ENCODE measurements around the gene ARHGEF10L.
"Not testable (repeated sequence)": the region's sequence is repeated elsewhere in the genome, so short reads cannot be mapped to it uniquely, and the experiment has no call there.

The ARHGEF10L gene

DNA sequence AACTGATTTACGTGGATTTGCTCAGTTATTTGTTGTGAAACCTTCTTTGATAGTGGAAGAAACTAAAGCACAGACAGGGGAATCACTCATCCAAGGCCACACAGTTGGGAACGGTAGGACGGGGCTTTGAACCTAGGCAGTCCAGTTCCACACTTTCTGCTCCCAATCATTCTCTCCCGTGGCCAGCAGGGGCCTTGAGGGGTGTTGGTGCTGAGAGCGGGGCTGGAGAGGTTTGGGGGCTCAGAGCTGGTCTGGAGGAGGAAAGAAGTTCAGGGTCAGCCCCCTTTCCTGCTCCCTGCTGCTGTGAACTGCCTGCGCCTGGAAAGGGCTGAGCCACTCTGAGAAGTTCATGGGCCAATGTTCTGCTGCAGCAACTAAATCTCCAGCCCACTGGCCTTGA, 184.2 kb downstream of the ARHGEF10L start:
- DNase-seq: no peak

DNA sequence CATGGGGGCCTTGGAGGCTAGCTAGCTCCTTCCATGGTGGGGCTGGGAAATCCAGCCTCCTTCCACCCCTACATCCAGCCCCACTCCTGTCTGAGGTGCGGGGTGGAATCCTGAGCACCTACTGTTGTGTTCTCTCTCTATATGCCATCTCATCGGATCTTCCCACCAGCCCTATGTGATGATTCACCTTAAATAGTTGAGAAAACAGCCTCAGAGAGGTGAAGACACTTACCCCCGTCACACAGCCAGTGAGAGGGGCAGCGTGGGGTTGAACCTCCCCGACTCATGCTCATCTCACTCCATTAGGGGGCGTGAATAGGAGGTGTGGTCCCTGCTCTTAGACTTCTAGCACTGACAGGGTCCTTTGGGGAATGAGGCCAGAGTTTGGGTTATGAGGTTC, 184.7 kb downstream of the ARHGEF10L start:
- DNase-seq: no peak

DNA sequence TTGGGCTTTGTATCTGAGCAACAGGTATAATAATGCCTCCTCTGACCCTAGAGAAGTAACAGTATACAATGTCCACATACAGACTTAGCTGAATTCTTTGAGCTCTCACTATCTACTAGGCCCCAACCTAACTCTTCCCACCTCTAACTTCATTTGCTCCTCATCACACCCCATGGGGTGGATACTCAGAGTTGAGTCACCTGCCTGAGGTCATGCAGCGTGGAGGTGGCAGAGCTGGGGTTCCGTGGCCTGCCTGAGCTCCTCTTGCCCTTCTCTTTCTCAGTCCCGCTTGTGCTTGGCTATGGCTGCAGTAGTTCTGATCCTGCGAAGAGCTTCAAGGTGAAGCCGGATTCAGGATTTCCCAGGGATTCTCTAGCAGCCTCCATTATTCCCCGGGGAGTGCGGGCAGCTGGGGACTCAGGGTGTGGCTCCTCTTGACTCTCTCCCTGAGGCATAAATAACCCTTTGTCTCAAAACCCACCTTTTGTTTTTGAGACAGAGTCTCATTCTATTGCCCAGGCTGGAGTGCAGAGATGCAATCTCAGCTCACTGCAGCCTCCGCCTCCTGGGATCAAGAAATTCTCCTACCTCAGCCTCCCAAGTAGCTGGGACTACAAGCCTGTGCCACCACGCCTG, 185.7 kb downstream of the ARHGEF10L start:
- DNase-seq: no peak

DNA sequence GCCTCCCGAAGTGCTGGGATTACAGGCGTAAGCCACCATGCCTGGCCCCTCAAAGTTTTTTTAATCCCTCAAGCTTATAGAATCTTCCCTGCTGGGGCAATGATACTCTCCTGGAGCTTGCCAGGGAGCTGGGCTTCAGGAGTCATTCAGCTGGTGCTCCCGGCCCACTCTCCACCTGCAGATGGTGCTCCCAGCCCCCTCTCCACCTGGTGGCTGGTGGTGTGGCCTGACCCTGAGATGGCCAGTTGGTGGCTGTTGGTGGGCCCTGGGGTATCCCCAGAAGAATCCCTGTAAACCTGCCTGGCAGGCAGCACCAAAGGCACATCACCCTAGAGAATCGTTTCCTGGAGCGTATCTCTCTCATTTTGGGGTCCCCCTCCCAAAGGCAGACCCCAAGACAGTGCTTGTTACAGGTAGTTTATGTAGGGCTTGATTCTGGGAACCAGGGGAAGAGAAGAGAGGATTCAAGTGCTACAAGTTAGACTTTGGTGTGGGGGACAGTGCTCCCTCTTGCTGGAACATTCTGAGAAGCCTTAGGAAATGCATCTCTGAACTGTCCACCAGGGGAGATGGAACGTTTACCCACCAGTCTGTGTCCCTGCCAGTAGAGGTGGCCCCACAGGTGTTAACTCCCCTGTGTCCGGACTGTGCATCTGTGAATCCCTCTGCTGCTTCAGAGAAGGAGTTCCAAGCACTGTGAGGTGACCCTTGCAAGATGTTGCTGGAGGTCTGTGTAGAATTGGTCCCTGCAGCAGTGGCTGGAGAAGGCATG, 186.5 kb downstream of the ARHGEF10L start:
- DNase-seq: no peak

DNA sequence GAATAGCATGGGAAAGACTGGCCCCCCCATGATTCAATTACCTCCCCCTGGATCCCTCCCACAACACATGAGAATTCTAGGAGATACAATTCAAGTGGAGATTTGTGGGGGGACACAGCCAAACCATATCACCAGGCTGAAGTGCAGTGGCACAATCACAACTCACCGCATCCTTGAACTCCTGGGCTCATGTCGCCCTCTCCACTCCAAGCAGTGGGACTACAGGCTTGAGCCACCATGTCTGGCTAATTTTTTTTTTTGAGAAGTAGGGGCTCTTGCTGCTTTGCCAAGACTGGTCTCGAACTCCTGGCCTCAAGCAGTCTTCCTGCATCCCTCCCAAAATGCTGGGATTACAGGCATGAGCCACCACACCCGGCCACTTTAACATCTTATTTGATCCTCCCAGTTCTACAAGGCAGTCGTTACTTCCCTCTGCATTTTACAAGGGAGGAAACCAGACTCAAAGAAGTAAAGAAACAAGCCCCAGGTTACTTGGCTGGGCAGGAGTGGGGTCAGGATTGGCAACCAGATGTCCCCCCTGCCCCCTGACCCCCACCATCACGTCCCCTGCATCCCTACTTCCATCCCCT, 188.7 kb downstream of the ARHGEF10L start:
- DNase-seq: no peak

DNA sequence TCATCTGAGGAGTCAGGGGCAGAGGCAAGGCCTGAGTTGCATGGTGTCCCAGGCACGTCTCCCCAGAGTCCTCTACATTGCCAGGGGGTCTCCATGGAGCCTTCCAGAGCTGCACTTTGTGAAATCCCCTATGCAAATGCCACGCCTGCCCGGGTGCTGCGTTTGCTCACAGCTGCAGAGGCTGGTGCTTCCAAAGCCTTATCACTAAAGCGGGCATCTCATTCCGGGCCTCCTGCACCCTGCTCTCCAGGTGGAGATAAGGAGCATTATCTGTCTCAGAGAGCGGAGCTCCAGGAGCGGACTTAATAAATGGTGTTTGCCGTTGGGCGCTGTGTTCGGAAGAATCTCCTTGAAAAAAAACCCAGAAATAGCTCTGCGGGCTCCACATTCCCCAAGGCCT, 189.8 kb downstream of the ARHGEF10L start:
- DNase-seq: no peak

DNA sequence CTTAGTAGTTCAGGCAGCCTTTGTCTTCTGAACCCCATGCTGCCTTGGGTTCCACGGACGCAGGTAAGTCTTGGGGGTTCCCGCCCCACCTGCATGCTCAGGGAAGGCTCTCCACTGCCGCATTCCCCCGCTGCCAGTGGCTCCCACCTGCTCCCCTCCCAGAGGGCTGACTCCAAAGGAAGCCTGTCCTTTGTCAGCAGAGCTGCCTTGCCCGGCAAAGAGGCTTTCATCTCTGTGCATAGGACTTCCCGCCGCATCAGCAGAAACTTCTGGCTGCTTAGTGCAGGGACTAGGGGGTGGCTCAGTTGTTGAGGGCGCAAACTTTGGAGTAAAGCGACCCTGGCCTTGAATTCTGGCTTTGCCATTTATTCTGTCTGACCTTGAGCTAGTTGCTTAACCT, 190.4 kb downstream of the ARHGEF10L start:
- no peak for DNase-seq

DNA sequence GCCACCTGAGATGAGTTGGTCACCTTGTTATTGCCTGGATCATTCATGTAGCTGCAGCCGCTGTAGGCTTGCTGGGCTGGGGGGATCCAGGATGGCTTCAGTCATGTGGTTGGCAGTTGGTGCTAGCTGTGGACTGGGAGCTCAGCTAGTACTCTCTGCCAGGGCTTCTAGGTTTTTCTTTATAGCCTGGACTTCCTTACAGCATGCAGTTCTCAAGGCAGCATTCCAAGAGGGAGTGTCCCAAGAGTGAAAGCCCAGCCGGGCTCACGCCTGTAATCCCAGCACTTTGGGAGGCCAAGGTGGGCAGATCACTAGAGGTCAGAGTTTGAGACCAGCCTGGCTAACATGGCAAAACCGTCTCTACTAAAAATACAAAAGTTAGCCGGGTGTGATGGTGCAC, 192.0 kb downstream of the ARHGEF10L start:
- no peak for DNase-seq

DNA sequence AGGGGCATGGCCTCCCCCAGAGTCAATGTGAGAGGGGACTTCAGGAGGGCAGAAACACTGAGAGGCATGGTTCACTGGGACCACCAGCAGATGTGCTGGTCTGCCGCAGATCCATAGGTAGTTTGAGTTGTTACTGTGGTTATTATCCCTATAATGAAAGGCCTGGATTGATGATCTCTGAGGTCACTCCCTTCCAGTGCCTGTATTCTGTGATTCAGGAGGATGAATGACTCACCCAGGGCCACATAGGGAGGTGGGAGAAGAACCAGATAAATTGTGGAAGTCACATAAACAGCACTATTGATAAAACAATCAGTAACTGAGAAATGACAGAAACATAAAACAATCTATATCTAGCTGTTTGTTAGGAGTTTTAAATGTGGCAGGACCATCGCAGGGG, 193.0 kb downstream of the ARHGEF10L start:
- DNase-seq: no peak

DNA sequence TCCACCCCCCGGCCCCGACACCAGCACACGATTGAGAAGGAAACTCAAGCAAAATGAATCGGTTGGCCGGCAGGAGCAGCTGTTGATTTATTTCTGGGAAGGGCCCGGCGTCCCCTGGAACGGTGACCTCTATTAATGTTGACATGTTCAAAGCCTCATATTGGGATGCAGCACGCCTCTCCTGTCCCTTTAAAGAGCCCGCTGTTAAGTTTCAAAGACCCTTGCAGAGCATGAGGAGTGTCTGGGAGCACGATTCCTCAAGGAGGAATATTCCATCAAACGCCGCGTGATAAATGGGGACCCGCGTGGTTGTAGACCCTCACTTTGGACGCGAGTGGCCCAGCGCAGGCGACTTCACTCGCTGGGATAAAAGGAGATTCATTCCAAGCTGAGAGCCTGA, 194.2 kb downstream of the ARHGEF10L start:
- no peak for DNase-seq

DNA sequence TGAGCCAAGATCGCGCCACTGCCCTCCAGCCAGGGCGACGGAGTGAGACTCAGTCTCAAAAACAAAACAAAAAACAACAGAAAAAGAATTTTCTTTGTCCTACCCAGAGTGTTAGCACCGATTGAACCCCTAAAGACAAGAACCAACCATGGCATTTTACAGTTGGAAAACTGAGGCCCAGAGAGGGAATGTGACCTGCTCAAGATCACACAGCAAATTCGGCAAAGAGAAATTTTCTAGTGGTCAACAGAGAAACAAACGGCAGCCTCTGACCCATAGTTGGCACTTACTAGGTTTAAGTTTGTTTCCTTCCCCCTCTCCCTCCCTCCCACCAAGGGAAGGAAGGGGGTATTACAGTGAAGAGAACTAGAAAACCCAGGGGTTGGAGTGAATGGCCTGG, 195.1 kb downstream of the ARHGEF10L start:
- DNase-seq: no peak

DNA sequence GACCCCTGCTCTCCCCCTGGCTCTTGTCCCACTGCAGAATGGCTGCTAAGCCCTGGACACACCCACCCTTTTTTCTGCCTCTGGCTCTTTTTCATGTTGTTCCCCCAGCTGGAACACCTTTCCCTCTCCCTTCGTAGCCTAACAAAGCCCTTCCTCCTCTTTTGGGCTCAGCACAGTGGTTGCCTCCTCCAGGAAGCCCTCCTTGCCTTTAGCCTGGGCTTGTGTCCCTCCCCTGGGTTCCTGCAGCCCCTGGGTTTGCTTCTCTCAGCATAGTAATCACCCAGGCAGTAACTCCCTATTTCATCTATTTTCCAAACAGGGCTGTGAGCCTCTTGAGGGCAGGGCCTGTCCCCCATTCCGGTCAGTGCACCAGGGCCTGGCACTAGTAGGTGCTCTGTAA, 195.8 kb downstream of the ARHGEF10L start:
- DNase-seq: no peak

DNA sequence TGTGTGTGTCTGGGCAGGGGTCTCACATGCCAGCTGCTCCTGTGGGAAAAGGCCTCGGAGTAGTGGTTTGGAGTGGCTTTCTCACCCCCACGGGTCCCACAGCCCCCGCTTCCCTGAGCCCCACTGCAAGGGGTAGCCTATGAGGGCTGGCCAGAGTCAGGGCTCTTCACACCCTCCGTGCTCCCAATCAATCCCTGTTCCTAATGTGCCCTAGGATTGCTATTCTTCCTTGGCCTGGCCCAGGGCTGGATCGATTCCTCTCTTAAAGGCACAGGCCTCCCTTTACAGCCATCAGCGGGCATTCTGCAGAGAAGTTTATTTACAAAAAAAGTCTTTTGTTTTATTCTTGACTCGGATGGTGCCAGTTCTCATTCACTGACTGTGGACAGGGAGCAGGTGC, 196.3 kb downstream of the ARHGEF10L start:
- no peak for DNase-seq

DNA sequence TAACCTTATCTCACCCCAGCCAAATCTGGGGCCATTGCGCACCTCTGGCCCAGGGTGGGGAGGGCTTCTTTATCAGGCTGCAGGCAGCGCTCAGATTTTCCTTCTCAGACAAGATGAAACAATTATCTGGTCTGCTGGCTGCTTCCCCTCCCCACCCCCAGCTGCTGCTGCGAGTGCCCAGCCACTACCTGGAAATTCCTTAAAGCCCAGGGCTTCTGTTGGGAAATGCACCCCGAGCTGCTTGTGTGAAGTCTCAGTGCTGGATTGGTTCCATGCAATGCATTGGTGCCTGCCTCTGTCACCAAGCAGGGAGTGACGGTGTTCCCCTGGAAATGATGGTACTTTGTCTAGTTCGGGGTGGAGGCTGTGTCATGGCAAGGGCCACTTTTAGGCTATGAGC, 197.1 kb downstream of the ARHGEF10L start:
- no peak for DNase-seq

DNA sequence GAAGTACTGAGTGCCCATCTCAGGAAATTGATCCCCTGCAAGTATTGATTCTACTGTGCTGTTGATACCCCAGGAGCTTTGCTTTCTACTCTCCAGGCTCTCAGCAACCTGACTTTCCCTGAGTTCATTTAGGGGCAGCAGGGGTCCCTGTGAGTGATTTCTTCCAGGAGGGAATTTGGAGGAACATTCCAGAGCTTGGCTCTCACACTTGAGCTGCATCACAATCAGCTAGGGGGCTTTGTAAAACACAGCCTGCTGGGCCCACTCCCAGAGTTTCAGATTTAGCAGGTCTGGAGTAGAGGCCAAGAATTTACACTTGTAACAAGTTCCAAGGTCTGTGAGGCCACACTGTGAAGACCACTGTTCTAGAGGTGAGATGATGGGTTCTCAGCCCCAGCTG, 199.6 kb downstream of the ARHGEF10L start:
- no peak for DNase-seq

DNA sequence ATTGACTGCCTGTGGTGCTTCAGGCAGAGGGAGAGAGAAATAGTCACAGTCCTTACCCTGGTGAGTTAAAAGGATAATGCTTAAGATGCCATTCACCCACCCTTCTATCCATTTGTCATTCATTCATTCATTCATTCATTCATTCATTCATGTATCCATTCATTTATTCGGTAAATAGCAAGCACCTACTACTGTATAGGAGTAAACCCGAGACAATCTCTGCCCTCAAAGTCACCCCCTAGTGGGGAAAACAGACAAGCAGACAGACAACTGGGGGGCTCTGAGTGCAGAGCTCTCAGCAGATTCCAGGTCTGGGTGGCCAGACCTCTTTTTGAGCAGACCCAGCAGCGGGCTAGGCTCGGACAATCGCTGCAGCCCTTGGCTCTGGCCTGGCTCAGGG, 201.6 kb downstream of the ARHGEF10L start:
- no peak for DNase-seq

DNA sequence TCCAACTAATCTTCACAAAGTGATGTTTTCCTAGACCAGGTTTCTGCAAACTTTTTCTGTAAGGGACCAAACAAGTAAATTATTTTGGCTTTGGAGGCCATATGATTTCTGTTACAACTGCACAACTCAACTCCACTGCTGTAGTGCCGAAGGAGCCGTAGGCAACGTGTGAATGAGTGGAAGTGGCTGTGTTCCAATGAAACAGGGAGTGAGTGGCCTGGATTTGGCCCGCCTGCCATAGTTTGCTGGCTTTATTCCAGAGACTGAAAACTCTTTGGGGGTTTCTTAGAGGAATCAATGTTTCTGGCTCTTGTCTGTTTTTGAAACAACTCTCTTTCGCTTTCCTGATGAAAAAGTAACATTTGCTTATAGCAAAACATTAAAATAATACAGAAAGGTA, 203.1 kb downstream of the ARHGEF10L start:
- no peak for DNase-seq

DNA sequence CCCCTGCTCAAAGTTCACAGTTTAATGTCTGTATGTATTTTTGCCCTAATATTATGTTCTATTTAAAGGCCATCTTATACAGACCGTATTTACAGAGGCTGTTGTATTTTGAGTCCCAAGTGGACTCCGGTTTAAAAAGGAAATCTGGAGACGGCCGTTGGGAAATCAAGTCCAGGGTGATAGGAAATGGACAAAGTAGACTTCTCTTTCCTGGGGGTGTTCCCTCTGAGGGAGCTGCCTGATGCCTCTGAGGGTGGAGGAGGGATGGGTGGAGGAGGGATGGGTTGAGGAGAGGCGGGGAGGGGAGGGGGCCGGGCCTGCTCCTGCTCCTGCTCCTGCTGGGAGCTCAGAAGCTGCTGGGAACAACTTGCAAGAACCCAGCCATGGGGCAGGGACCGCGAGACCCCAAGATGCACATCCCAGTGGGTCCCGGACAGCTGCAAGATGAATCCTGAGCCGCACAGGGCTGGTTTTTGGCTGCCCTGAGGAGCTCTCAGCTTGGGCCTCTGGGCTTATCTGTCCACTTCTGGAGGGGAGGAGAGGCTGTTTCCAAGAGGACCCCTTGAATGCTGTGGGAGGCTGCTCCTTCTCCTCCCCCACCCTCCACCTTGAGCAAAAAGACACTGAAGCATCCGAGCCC, 203.6 kb downstream of the ARHGEF10L start:
- DNase-seq: no peak

DNA sequence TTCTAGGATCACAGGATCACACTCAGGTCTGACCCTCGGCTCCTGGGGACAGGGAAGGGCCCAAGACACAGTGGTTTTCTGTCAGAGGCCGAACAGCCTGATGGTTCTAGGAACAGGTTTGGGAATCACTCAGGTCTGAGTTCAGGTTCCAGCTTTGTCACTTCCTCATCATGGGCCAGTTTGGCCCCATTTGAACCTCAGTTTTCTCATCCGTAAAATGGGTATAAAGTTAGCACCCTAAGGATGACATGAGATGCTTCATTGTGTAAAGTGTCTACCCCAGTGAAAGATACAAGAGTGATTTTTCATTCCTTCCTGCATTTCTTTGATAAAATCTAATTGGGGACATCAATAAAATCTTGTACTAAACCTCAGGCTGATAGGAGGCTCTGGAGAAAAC, 204.4 kb downstream of the ARHGEF10L start:
- DNase-seq: no peak

DNA sequence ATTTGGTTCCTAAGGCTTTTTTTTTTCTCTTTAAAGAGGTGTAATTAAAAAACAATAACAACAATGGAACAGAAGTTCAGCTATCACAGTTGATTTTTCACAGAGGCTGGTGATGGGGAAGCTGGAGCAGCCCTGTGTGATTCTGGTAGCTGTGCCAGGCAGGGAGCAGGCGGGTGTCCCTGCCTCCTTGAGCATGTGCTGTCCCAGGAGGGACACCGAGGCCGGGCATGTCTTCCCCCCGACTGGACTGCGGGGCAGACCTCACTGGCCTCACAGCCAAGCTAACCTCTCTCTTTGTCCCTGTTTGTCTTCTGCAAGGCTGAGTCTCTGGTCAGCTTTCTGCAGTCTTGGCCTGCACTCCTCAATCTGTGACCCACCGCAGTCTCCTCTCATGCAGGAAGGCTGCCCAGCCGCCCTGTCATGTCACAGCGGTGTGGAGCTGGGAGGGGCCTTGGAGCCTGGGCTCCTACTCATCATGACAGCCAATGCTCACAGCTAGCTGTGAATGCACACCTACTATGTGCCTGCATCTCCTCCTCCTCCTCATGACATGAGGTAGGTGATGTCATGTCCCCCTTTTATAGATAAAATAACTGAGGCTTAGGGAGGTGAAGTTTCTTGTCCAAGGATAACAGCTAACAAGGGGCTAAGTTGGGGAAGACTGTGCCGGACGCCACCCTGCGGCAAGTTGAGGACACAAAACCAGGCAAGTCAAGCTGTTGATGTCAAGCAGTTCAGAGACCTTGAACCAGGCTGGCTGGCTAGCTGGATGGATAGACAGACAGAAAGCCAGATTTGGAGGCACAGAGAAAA, 205.4 kb downstream of the ARHGEF10L start:
- DNase-seq: no peak

DNA sequence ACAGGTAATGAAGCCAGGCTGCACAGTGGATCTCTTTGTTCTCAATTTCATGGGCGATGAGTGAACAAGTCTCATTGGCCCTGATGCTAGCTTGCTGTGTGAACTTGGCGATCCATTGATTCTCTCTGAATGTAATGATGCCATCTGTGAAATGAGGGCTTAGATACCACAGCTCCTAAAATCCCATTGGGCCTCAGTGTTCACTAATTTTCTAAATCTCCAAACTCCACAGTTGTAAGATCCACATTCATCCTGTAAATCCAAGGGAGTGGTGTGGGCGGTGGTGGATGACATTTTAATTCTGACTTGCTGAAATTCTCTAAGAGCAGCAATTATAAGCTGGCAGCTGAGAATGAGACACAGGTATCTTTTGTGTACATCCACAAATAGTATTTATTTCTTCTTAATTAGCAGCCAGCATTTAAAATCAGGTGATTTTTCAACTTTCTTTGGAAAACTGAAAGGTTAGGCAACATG, 206.0 kb downstream of the ARHGEF10L start:
- DNase-seq: no peak

DNA sequence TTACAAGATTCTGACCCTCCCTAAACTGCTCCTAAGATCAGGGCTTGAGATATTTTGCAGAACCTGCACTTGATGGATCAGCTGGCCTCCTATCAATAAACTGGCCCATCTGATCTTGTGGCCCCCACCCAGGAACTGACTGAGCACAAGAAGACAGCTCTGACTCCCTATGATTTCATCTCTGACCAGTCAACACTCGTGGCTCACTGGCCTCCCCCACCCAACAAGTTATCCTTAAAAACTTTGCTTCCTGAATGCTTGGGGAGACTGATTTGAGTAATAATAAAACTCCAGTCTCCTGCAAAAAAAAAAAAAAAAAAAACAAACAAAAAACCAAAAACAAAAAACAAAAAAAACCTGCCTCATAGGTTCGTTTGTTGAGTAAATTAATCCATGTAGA, 206.8 kb downstream of the ARHGEF10L start:
- not testable (repeated sequence) for DNase-seq

DNA sequence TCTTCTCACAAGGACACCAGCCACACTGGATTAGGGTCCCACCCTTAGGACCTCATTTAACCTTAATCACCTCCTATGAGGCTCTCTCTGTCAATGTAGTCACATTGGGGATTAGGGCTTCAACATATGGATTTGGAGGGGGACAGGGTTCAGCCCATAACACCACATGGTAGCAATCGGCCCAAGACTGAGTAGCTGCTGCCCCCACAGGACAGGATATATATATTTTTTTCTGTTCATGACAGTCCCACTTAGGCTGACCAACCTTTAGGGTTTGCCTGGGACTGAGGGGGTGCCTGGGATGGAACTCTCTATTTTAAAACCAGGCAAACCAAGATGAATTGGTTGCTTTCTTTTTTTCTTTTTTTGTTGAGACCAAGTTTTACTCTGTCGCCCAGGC, 207.4 kb downstream of the ARHGEF10L start:
- DNase-seq: no peak

Measured in activated CD4-positive, CD25-positive, alpha-beta regulatory T cell treated with anti-CD3 and anti-CD28 coated beads, Interleukin-2, amount 50 U/mL, for 72 hours (primary cell).